Mesothelial cell of epicardium (in vitro differentiated cells): Measurements from ENCODE around the gene MBP. TPM values are rescaled to one million over a fixed set of nuclear protein-coding genes. Genes with fewer than 3 reads are reported as not detected.

ENCODE experiments used
- DNase-seq, 2 experiments: peaks; one replicate each; pipeline ENCODE4 v3.0.0; 2021; ENCODE audit warnings: low spot score in 2 of 2; ENCODE audit not compliant: unreplicated experiment in 2 of 2
- H3K27ac Mint-ChIP-seq: 2 replicates; pipeline ENCODE4 v1.8.0; 2021; ENCODE audit warnings: mixed read lengths
- H3K27me3 Mint-ChIP-seq: 2 replicates; pipeline ENCODE4 v1.8.0; 2021; ENCODE audit warnings: low read depth, mixed read lengths
- H3K36me3 Mint-ChIP-seq: 2 replicates; pipeline ENCODE4 v1.8.0; 2021; ENCODE audit warnings: mixed read lengths
- H3K4me1 Mint-ChIP-seq: 2 replicates; pipeline ENCODE4 v1.8.0; 2021; ENCODE audit warnings: mixed read lengths
- H3K4me3 Mint-ChIP-seq: 2 replicates; pipeline ENCODE4 v1.8.0; 2021; ENCODE audit warnings: mild to moderate bottlenecking, moderate library complexity, mixed read lengths
- H3K9me3 Mint-ChIP-seq: 2 replicates; pipeline ENCODE4 v1.8.0; 2021; ENCODE audit warnings: mixed read lengths
- total RNA-seq: library from RNA; stranded (reverse); gene quantifications from 3 replicates; pipeline ENCODE4 v1.2.1, GENCODE V29; 2021
- TF ChIP-seq, protein P1 (sequence below): fragments of 200-600 bp; sonication (generic); IDR thresholded peaks from one replicate; pipeline ENCODE4 v1.5.0; 2021; ENCODE audit warnings: antibody characterized with exemption; ENCODE audit not compliant: unreplicated experiment

The MBP gene
- total RNA-seq, 1 donor from 2014 or later: 20.8 TPM

DNA sequence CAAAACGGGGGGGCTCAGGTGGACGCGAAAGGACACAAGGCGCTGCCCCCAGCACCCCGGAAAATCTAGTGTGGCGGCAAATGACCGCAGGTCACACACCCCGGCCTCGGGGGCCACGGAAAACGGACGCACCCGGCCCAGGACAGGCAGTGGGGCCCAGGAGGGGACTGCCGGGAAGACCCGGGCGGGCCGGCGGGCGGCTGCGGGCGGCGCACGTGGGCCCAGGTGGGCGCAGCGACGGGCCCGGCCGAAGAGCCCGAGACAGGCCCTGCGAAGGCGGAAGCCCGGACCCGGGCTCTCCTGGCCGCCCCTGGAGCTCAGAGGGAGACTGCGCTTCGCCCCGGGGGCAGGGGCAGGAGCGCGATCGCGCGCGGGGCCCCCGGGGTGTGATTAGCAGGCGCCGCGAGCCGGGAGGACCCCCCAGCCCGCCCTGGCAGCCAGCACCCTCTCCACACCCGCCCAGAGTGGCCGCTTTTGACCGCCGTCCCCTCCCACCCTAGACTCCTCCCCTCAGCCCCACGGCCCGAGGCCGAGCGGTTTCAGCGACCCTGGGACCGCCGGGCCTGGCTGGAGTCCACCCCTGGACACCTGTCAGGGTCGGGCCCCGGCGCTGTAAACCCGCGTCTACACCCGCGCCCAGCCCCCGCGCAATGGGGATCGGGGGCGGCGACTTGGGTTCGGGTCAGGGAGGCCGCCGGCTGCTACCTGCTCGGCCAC, 773 bp downstream of the MBP start:
- peaks cover 51% of the 10 kb centered on the region for H3K27me3 Mint-ChIP-seq
- DNase-seq: peak in 1 of 2 experiments; percentile 59
- peaks cover 30% of the 10 kb centered on the region for H3K4me1 Mint-ChIP-seq
- H3K4me3 Mint-ChIP-seq: peak overlapping the region; percentile 78
- peaks cover 2% of the 10 kb centered on the region for H3K36me3 Mint-ChIP-seq
- no peak overlapping the region for H3K27ac Mint-ChIP-seq
- TF ChIP-seq, protein P1, sequence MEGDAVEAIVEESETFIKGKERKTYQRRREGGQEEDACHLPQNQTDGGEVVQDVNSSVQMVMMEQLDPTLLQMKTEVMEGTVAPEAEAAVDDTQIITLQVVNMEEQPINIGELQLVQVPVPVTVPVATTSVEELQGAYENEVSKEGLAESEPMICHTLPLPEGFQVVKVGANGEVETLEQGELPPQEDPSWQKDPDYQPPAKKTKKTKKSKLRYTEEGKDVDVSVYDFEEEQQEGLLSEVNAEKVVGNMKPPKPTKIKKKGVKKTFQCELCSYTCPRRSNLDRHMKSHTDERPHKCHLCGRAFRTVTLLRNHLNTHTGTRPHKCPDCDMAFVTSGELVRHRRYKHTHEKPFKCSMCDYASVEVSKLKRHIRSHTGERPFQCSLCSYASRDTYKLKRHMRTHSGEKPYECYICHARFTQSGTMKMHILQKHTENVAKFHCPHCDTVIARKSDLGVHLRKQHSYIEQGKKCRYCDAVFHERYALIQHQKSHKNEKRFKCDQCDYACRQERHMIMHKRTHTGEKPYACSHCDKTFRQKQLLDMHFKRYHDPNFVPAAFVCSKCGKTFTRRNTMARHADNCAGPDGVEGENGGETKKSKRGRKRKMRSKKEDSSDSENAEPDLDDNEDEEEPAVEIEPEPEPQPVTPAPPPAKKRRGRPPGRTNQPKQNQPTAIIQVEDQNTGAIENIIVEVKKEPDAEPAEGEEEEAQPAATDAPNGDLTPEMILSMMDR: no peak
- no peaks in the 10 kb centered on the region for H3K9me3 Mint-ChIP-seq

DNA sequence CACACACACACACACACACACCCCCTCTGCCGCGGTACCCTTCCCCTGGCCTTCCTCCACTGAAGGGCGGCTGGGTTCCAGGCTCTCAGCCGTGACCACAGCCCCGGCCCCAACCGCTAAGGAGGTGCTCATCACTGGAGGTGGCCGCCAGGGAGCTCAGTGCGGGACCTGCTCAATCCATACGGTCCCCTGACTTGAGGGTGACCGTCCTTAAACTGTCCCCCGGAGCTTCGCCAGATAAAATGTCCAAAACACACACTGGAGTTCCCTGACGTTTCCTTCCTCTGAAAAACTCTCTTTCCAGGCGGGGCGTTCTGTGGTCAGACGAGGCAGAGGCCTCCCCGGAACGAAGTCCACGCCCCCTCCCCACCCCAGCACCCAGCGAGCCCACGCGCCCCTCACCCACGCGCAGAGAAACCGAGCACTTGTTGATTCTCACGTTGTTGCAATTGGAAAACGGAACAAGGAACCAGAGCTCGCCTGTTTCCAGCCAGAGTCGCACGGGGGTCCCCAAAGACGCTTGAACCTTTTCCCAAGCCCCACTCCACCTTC, 1.4 kb downstream of the MBP start:
- H3K9me3 Mint-ChIP-seq: no peaks in the 10 kb centered on the region

DNA sequence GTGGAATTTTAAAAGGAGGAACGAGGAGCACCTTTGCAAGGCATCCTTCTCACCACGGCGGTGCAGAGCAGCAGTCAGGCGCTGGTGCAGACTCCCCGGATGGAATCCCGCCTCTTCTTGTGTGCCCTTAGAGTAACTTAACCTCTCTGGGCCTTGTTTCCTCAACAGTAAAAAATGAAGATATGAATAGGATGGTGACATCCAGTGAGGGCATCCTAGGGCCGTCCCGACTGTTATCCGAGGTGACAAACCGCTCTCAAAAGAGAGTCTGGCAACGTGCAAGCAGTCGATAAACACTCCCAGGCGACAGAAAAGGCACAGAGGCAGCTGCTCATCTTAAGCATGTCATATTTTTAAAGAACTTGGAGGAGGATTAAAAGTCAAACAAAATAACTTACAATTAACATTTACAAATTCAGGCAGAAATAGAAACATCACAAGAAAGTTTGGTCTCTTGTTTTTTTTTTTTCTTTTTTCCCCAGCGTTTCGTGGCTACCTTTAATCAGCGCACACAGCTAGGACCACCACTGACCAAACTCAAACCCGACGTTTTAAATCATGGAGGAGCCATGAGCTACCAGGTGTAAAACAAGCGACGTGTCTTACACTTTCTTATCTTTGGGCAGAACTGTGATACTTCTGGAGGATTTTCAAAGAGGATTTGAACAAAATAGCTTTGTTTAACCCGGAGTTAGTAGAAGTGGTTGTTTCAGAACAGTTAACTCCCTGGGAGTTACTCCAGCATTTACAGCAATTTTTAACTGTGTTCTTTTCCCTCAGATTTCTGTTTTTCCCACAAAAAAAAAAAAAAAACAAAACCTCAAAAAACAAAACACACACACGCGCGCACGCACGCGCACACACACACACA, 2.1 kb downstream of the MBP start:
- no peak overlapping the region for H3K27ac Mint-ChIP-seq
- TF ChIP-seq, protein P1: no peak
- peaks cover 36% of the 10 kb centered on the region for H3K4me1 Mint-ChIP-seq
- DNase-seq: no peak
- H3K27me3 Mint-ChIP-seq: peaks cover 42% of the 10 kb centered on the region
- peak overlapping the region; percentile 78 for H3K4me3 Mint-ChIP-seq
- no peaks in the 10 kb centered on the region for H3K9me3 Mint-ChIP-seq
- peaks cover 2% of the 10 kb centered on the region for H3K36me3 Mint-ChIP-seq

More for the DNA sequence above, 1.4 kb downstream of the MBP start:
- H3K4me3 Mint-ChIP-seq: peak overlapping the region; percentile 78
- peaks cover 2% of the 10 kb centered on the region for H3K36me3 Mint-ChIP-seq
- H3K27ac Mint-ChIP-seq: peak overlapping the region; percentile 21
- TF ChIP-seq, protein P1: no peak
- H3K4me1 Mint-ChIP-seq: peaks cover 30% of the 10 kb centered on the region
- H3K27me3 Mint-ChIP-seq: peaks cover 49% of the 10 kb centered on the region
- peak in 1 of 2 experiments; percentile 38 for DNase-seq

DNA sequence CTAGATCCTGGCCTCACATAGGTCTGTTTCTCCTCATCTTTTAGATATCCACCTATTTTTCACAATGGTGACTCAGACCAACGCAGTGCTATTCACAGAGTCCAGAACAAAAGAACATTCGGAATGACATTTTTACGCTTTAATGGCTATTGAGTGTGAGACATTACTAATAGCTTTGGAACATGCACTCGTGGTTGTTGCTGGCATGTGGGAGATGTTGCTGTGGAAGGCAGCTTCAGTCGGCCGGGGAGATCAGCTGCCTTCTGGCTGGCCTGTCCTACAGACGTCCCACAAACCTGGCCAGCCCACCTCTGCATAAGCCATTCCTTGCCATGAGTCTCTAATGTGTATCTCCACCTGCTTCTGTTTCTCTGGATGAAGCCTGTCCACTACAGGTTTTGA, 3.4 kb downstream of the MBP start:
- TF ChIP-seq, protein P1: no peak
- Mint-ChIP-seq H3K4me1 (peaks cover 47% of the 10 kb centered on the region), H3K27ac (no peak overlapping the region), H3K27me3 (peaks cover 34% of the 10 kb centered on the region), H3K4me3 (peak overlapping the region; percentile 7), H3K9me3 (no peaks in the 10 kb centered on the region), H3K36me3 (peaks cover 2% of the 10 kb centered on the region)
- peak in 1 of 2 experiments; percentile 5 for DNase-seq

DNA sequence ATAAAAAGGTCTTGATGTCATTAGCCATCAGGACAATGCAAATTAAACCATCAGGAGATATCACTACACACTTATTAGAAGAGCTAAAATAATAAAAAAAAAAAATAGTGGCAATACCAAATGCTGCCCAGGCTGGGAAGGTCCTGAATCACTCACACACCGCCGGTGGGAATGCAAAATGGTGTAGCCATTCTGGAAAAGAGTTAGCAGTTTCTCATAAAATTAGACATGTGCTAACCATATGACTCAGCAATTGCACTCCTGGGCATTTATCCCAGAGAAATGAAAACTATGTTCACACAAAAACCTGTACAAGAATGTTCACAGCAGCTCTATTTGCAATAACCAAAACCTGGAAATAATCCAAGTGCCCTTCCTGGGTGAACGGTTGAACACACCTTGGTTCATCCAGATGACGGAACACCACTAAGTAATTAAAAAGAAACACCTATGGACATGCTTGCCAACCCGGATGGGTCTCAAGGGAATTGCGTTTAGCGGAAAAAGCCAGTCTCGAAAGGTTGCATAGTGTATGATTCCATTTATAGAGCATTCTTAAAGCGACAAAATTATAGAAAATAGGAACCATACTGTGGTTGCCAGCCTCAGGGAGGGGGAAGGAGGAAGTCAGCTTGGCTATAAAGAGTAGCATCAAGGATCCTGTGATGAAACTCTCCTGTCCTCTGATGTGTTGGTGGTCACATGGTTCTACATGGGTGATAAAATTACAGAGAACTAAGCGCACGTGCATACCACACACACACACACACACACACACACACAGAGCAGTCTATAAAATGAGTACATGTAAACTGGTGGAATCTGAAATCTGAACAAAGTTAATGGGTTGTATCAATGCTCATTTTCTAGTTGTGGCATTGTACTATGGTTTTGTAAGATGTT, 4.6 kb downstream of the MBP start:
- Mint-ChIP-seq H3K4me1 (peaks cover 44% of the 10 kb centered on the region), H3K27ac (no peak overlapping the region), H3K4me3 (no peak overlapping the region), H3K36me3 (peaks cover 2% of the 10 kb centered on the region), H3K9me3 (no peaks in the 10 kb centered on the region), H3K27me3 (peaks cover 22% of the 10 kb centered on the region)
- TF ChIP-seq, protein P1: no peak
- peak in 1 of 2 experiments; percentile 24 for DNase-seq
